Measurements from ENCODE around the gene FRMPD3.

The FRMPD3 gene

GRCh38 chrX:107484002-107484726 lies 34.7 kb downstream of the FRMPD3 start:
- no peak overlapping the region for H3K27ac ChIP-seq (ENCODE audit: low read length, poor library complexity, severe bottlenecking)
- H4K8ac ChIP-seq (ENCODE audit: low read length) = no peak overlapping the region
- H3K36me3 ChIP-seq (ENCODE audit: control insufficient read depth in 1 of 2, insufficient read depth in 2 of 2, low read depth in 1 of 2, low read length in 2 of 2) = no peaks in the 10 kb centered on the region
- H2BK15ac ChIP-seq (ENCODE audit: low read depth, poor library complexity, severe bottlenecking) = no peak overlapping the region
- H3K4me2 ChIP-seq (ENCODE audit: low read length, poor library complexity, severe bottlenecking) = no peak overlapping the region
- no peak overlapping the region for H3K18ac ChIP-seq (ENCODE audit: low read depth in 1 of 2, low read length in 2 of 2)
- 38% methylated on average over 5 of the region's 8 CpGs for WGBS
- H3K9me3 ChIP-seq (ENCODE audit: control insufficient read depth, low read length) = no peaks in the 10 kb centered on the region
- H2BK12ac ChIP-seq (ENCODE audit: low read length in 2 of 2) = no peak overlapping the region
- H2BK5ac ChIP-seq (ENCODE audit: low read depth, low read length, poor library complexity, severe bottlenecking) = no peak overlapping the region
- H3K14ac ChIP-seq (ENCODE audit: low read length in 2 of 2) = no peak overlapping the region
- no peaks in the 10 kb centered on the region for H3K79me1 ChIP-seq (replicated peaks; ENCODE audit: low read length, poor library complexity, severe bottlenecking)
- no peak overlapping the region for H3K4ac ChIP-seq (ENCODE audit: low read depth in 1 of 2, low read length in 2 of 2)
- no peak overlapping the region for H3K4me3 ChIP-seq (ENCODE audit: insufficient read depth in 1 of 2, low read depth in 1 of 2, low read length in 2 of 2)
- peaks cover 3 to 70% of the 10 kb centered on the region in 2 experiments for H3K27me3 ChIP-seq (ENCODE audit: control insufficient read depth in 1 of 2, insufficient read depth in 1 of 2, low read length in 2 of 2)
- no peak overlapping the region for H4K91ac ChIP-seq (ENCODE audit: low read length)
- no peak overlapping the region for H3K23ac ChIP-seq (ENCODE audit: low read length in 2 of 2)
- H3K9ac ChIP-seq (ENCODE audit: low read length) = peak overlapping the region; percentile 24
- H2AFZ ChIP-seq (ENCODE audit: low read depth, low read length) = no peak overlapping the region
- no peak overlapping the region for H2AK5ac ChIP-seq (ENCODE audit: low read length, severe bottlenecking)
- H3K4me1 ChIP-seq (ENCODE audit: control insufficient read depth, insufficient read depth, low read depth, low read length) = no peaks in the 10 kb centered on the region
- no peak overlapping the region for H2BK120ac ChIP-seq (ENCODE audit: low read depth, low read length)
- peak; percentile 24 for DNase-seq

DNA sequence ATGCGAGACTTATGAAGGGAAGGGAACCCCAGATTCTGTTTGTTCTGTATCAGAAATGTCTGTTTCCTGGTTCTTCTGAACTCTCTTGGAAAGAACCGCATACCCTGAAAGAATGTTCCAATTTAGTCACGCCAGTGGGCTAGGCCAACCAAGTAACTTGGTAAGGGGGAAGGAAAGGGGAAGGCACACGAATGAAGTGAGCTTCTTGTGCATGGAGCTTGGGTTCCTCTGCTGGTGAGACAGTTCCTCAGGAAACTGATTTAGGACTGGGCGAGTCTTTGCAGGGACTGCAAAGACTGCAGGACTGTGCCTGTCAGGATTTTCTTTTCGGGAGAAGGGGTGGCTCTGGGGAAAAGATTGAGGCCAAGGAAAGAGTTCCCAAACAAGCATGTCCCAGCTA lies 35.6 kb downstream of the FRMPD3 start:
- Histone ChIP-seq H4K91ac (ENCODE audit: low read length) (no peak overlapping the region), H3K9me3 (ENCODE audit: control insufficient read depth, low read length) (no peaks in the 10 kb centered on the region), H3K27me3 (ENCODE audit: control insufficient read depth in 1 of 2, insufficient read depth in 1 of 2, low read length in 2 of 2) (peaks cover 3 to 63% of the 10 kb centered on the region in 2 experiments), H3K14ac (ENCODE audit: low read length in 2 of 2) (no peak overlapping the region), H2BK15ac (ENCODE audit: low read depth, poor library complexity, severe bottlenecking) (no peak overlapping the region), H3K4me3 (ENCODE audit: insufficient read depth in 1 of 2, low read depth in 1 of 2, low read length in 2 of 2) (no peak overlapping the region), H2BK120ac (ENCODE audit: low read depth, low read length) (no peak overlapping the region), H2BK5ac (ENCODE audit: low read depth, low read length, poor library complexity, severe bottlenecking) (no peak overlapping the region), H3K27ac (ENCODE audit: low read length, poor library complexity, severe bottlenecking) (no peak overlapping the region), H4K8ac (ENCODE audit: low read length) (no peak overlapping the region), H3K4me2 (ENCODE audit: low read length, poor library complexity, severe bottlenecking) (no peak overlapping the region), H3K9ac (ENCODE audit: low read length) (peak overlapping the region; percentile 24), H2BK12ac (ENCODE audit: low read length in 2 of 2) (no peak overlapping the region), H2AFZ (ENCODE audit: low read depth, low read length) (no peak overlapping the region), H3K36me3 (ENCODE audit: control insufficient read depth in 1 of 2, insufficient read depth in 2 of 2, low read depth in 1 of 2, low read length in 2 of 2) (no peaks in the 10 kb centered on the region), H3K79me1 (replicated peaks; ENCODE audit: low read length, poor library complexity, severe bottlenecking) (no peaks in the 10 kb centered on the region), H2AK5ac (ENCODE audit: low read length, severe bottlenecking) (no peak overlapping the region), H3K23ac (ENCODE audit: low read length in 2 of 2) (no peak overlapping the region), H3K4me1 (ENCODE audit: control insufficient read depth, insufficient read depth, low read depth, low read length) (no peaks in the 10 kb centered on the region), H3K18ac (ENCODE audit: low read depth in 1 of 2, low read length in 2 of 2) (no peak overlapping the region), H3K4ac (ENCODE audit: low read depth in 1 of 2, low read length in 2 of 2) (no peak overlapping the region)
- 82% methylated on average over 5 of the region's 6 CpGs for WGBS
- no peak for DNase-seq

- no CpG with 5 or more reads among the region's 2 CpGs for WGBS
- Histone ChIP-seq H2AK5ac (ENCODE audit: low read length, severe bottlenecking) (no peak overlapping the region), H3K27me3 (ENCODE audit: control insufficient read depth in 1 of 2, insufficient read depth in 1 of 2, low read length in 2 of 2) (peaks cover 4 to 72% of the 10 kb centered on the region in 2 experiments), H2AFZ (ENCODE audit: low read depth, low read length) (no peak overlapping the region), H3K4ac (ENCODE audit: low read depth in 1 of 2, low read length in 2 of 2) (no peak overlapping the region), H3K9ac (ENCODE audit: low read length) (no peak overlapping the region), H3K9me3 (ENCODE audit: control insufficient read depth, low read length) (no peaks in the 10 kb centered on the region), H2BK5ac (ENCODE audit: low read depth, low read length, poor library complexity, severe bottlenecking) (no peak overlapping the region), H3K27ac (ENCODE audit: low read length, poor library complexity, severe bottlenecking) (no peak overlapping the region), H3K14ac (ENCODE audit: low read length in 2 of 2) (no peak overlapping the region), H2BK12ac (ENCODE audit: low read length in 2 of 2) (no peak overlapping the region), H3K4me1 (ENCODE audit: control insufficient read depth, insufficient read depth, low read depth, low read length) (no peaks in the 10 kb centered on the region), H3K79me1 (replicated peaks; ENCODE audit: low read length, poor library complexity, severe bottlenecking) (no peaks in the 10 kb centered on the region), H3K4me2 (ENCODE audit: low read length, poor library complexity, severe bottlenecking) (no peak overlapping the region), H3K36me3 (ENCODE audit: control insufficient read depth in 1 of 2, insufficient read depth in 2 of 2, low read depth in 1 of 2, low read length in 2 of 2) (no peaks in the 10 kb centered on the region), H2BK15ac (ENCODE audit: low read depth, poor library complexity, severe bottlenecking) (no peak overlapping the region), H3K23ac (ENCODE audit: low read length in 2 of 2) (no peak overlapping the region), H4K91ac (ENCODE audit: low read length) (no peak overlapping the region), H3K18ac (ENCODE audit: low read depth in 1 of 2, low read length in 2 of 2) (no peak overlapping the region), H2BK120ac (ENCODE audit: low read depth, low read length) (no peak overlapping the region), H4K8ac (ENCODE audit: low read length) (no peak overlapping the region), H3K4me3 (ENCODE audit: insufficient read depth in 1 of 2, low read depth in 1 of 2, low read length in 2 of 2) (no peak overlapping the region)
- no peak for DNase-seq
Measured at GRCh38 chrX:107493141-107493540, 43.7 kb downstream of the FRMPD3 start.

DNA sequence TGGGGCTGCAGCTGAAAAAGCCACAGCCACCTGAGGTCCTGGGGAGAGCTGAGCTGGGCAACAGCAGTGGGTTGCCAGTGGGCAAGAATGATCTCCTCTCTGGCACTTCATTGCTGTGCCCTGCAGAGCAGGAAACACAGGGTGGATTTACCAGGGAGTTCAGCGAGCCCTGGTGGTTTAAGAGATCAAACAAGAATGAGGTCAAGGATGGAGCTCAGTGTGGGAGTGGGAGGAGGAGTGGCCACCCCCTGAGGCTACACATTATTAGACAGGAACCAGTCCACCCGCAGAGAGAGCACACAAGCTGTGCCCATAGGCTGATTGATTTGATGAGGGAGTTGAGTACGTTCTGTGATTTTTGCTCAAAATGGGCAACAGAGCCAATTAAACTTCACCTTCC lies 47.3 kb downstream of the FRMPD3 start:
- WGBS = 75% methylated on average over 1 of the region's 3 CpGs
- Histone ChIP-seq H3K4me1 (ENCODE audit: control insufficient read depth, insufficient read depth, low read depth, low read length) (no peaks in the 10 kb centered on the region), H2AFZ (ENCODE audit: low read depth, low read length) (no peak overlapping the region), H3K27me3 (ENCODE audit: control insufficient read depth in 1 of 2, insufficient read depth in 1 of 2, low read length in 2 of 2) (peaks cover 4 to 67% of the 10 kb centered on the region in 2 experiments), H3K18ac (ENCODE audit: low read depth in 1 of 2, low read length in 2 of 2) (no peak overlapping the region), H2BK15ac (ENCODE audit: low read depth, poor library complexity, severe bottlenecking) (no peak overlapping the region), H3K23ac (ENCODE audit: low read length in 2 of 2) (no peak overlapping the region), H3K79me1 (replicated peaks; ENCODE audit: low read length, poor library complexity, severe bottlenecking) (no peaks in the 10 kb centered on the region), H3K4ac (ENCODE audit: low read depth in 1 of 2, low read length in 2 of 2) (no peak overlapping the region), H3K27ac (ENCODE audit: low read length, poor library complexity, severe bottlenecking) (no peak overlapping the region), H3K36me3 (ENCODE audit: control insufficient read depth in 1 of 2, insufficient read depth in 2 of 2, low read depth in 1 of 2, low read length in 2 of 2) (no peaks in the 10 kb centered on the region), H3K9me3 (ENCODE audit: control insufficient read depth, low read length) (no peaks in the 10 kb centered on the region), H3K4me3 (ENCODE audit: insufficient read depth in 1 of 2, low read depth in 1 of 2, low read length in 2 of 2) (no peak overlapping the region), H2BK120ac (ENCODE audit: low read depth, low read length) (no peak overlapping the region), H4K91ac (ENCODE audit: low read length) (no peak overlapping the region), H2AK5ac (ENCODE audit: low read length, severe bottlenecking) (no peak overlapping the region), H3K4me2 (ENCODE audit: low read length, poor library complexity, severe bottlenecking) (no peak overlapping the region), H2BK5ac (ENCODE audit: low read depth, low read length, poor library complexity, severe bottlenecking) (no peak overlapping the region), H2BK12ac (ENCODE audit: low read length in 2 of 2) (no peak overlapping the region), H3K9ac (ENCODE audit: low read length) (no peak overlapping the region), H4K8ac (ENCODE audit: low read length) (no peak overlapping the region), H3K14ac (ENCODE audit: low read length in 2 of 2) (no peak overlapping the region)
- no peak for DNase-seq
